ENCODE measurements around the gene TMEM128.
"Not testable (repeated sequence)": the region's sequence is repeated elsewhere in the genome, so short reads cannot be mapped to it uniquely, and the experiment has no call there.

Gene TMEM128

GRCh38 chr4:4259484-4260100, 11.6 kb upstream of the TMEM128 start:
- Histone ChIP-seq H4K20me1 (ENCODE audit: insufficient read depth, low read length, poor library complexity, severe bottlenecking) (no peaks in the 10 kb centered on the region), H3K27me3 (ENCODE audit: insufficient read depth, low read length, poor library complexity, severe bottlenecking) (no peaks in the 10 kb centered on the region), H3K9me2 (replicated peaks; ENCODE audit: low read depth, low read length) (no peaks in the 10 kb centered on the region), H3K4me2 (ENCODE audit: low read depth, low read length, poor library complexity, severe bottlenecking) (no peak overlapping the region), H3K4me3 (ENCODE audit: low read length, poor library complexity, severe bottlenecking) (no peak overlapping the region), H3K9ac (ENCODE audit: low read depth, low read length, poor library complexity, severe bottlenecking) (peak overlapping the region; percentile 40), H3K4me1 (ENCODE audit: insufficient read depth, low read length, poor library complexity, severe bottlenecking) (no peaks in the 10 kb centered on the region), H2AFZ (ENCODE audit: low read length) (peak overlapping the region; percentile 77), H3F3A (ENCODE audit: low read depth) (no peaks in the 10 kb centered on the region), H3K9me3 (ENCODE audit: insufficient read depth, low read depth, low read length) (no peaks in the 10 kb centered on the region), H3K36me3 (ENCODE audit: insufficient read depth, low read length) (no peaks in the 10 kb centered on the region), H3K79me2 (ENCODE audit: insufficient read depth, low read length) (no peaks in the 10 kb centered on the region)
- TF ChIP-seq EZH2phosphoT487 (IDR thresholded peaks at IDR 0.05; ENCODE audit: borderline replicate concordance) (no peak), CTCF (conservative IDR thresholded peaks at IDR 0.05; ENCODE audit: low read length) (no peak)

DNA sequence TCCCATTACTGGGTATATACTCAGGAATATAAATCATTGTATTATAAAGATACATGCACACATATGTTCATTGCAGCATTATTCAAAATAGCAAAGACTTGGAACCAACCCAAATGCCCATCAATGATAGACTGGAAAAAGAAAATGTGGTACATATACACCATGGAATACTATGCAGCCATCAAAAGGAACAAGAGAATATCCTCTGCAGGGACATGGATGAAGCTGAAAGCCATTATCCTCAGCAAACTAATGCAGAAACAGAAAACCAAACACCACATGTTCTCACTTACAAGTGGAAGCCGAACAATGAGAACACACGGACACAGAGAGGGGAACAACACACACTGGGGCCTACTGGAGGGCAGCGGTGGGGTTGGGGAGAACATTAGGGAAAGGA, 9.7 kb upstream of the TMEM128 start:
- H3K36me3 ChIP-seq (ENCODE audit: insufficient read depth, low read length); H3K9me2 ChIP-seq (replicated peaks; ENCODE audit: low read depth, low read length); H3F3A ChIP-seq (ENCODE audit: low read depth); H3K9me3 ChIP-seq (ENCODE audit: insufficient read depth, low read depth, low read length); H3K9ac ChIP-seq (ENCODE audit: low read depth, low read length, poor library complexity, severe bottlenecking); H3K27me3 ChIP-seq (ENCODE audit: insufficient read depth, low read length, poor library complexity, severe bottlenecking); H4K20me1 ChIP-seq (ENCODE audit: insufficient read depth, low read length, poor library complexity, severe bottlenecking); H2AFZ ChIP-seq (ENCODE audit: low read length); H3K4me3 ChIP-seq (ENCODE audit: low read length, poor library complexity, severe bottlenecking); H3K4me1 ChIP-seq (ENCODE audit: insufficient read depth, low read length, poor library complexity, severe bottlenecking); H3K4me2 ChIP-seq (ENCODE audit: low read depth, low read length, poor library complexity, severe bottlenecking); H3K79me2 ChIP-seq (ENCODE audit: insufficient read depth, low read length): not testable (repeated sequence)

- Histone ChIP-seq H3K4me1 (ENCODE audit: insufficient read depth, low read length, poor library complexity, severe bottlenecking) (no peaks in the 10 kb centered on the region), H3K9me3 (ENCODE audit: insufficient read depth, low read depth, low read length) (no peaks in the 10 kb centered on the region), H3K79me2 (ENCODE audit: insufficient read depth, low read length) (no peaks in the 10 kb centered on the region), H3K9me2 (replicated peaks; ENCODE audit: low read depth, low read length) (no peaks in the 10 kb centered on the region), H2AFZ (ENCODE audit: low read length) (no peak overlapping the region; the same call in 1 of the 2 replicates), H3K4me3 (ENCODE audit: low read length, poor library complexity, severe bottlenecking) (no peak overlapping the region), H3F3A (ENCODE audit: low read depth) (no peaks in the 10 kb centered on the region), H3K4me2 (ENCODE audit: low read depth, low read length, poor library complexity, severe bottlenecking) (no peak overlapping the region), H3K9ac (ENCODE audit: low read depth, low read length, poor library complexity, severe bottlenecking) (no peak overlapping the region), H4K20me1 (ENCODE audit: insufficient read depth, low read length, poor library complexity, severe bottlenecking) (no peaks in the 10 kb centered on the region), H3K36me3 (ENCODE audit: insufficient read depth, low read length) (no peaks in the 10 kb centered on the region), H3K27me3 (ENCODE audit: insufficient read depth, low read length, poor library complexity, severe bottlenecking) (no peaks in the 10 kb centered on the region)
- no peak for TF ChIP-seq CTCF (conservative IDR thresholded peaks at IDR 0.05; ENCODE audit: low read length)
These were observed 8.8 kb upstream of the TMEM128 start for GRCh38 chr4:4256799-4257198.

- TF ChIP-seq CTCF (conservative IDR thresholded peaks at IDR 0.05; ENCODE audit: low read length) (no peak), EZH2phosphoT487 (IDR thresholded peaks at IDR 0.05; ENCODE audit: borderline replicate concordance) (no peak)
- H3F3A ChIP-seq (ENCODE audit: low read depth) = no peaks in the 10 kb centered on the region
These were observed 6.6 kb upstream of the TMEM128 start for GRCh38 chr4:4254666-4255065.

More at GRCh38 chr4:4254666-4255065, 6.6 kb upstream of the TMEM128 start:
- Histone ChIP-seq H3K4me3 (ENCODE audit: low read length, poor library complexity, severe bottlenecking) (no peak overlapping the region), H3K27me3 (ENCODE audit: insufficient read depth, low read length, poor library complexity, severe bottlenecking) (no peaks in the 10 kb centered on the region), H3K36me3 (ENCODE audit: insufficient read depth, low read length) (no peaks in the 10 kb centered on the region), H3K79me2 (ENCODE audit: insufficient read depth, low read length) (no peaks in the 10 kb centered on the region), H4K20me1 (ENCODE audit: insufficient read depth, low read length, poor library complexity, severe bottlenecking) (no peaks in the 10 kb centered on the region), H3K9me3 (ENCODE audit: insufficient read depth, low read depth, low read length) (no peaks in the 10 kb centered on the region), H3K4me1 (ENCODE audit: insufficient read depth, low read length, poor library complexity, severe bottlenecking) (no peaks in the 10 kb centered on the region), H3K9ac (ENCODE audit: low read depth, low read length, poor library complexity, severe bottlenecking) (no peak overlapping the region), H3K4me2 (ENCODE audit: low read depth, low read length, poor library complexity, severe bottlenecking) (no peak overlapping the region), H3K9me2 (replicated peaks; ENCODE audit: low read depth, low read length) (no peaks in the 10 kb centered on the region), H2AFZ (ENCODE audit: low read length) (no peak overlapping the region)
